GM19193 (cell line): ENCODE results near the gene IL1RL2.

ENCODE experiments used
- POLR2A ChIP-seq: IDR thresholded peaks from 4 replicates; pipeline ENCODE4 v1.6.1; 2011; ENCODE audit not compliant: insufficient read depth, insufficient read length; ENCODE audit errors: extremely low read depth

The IL1RL2 gene

GRCh38 chr2:102237176-102237575 lies 50.4 kb downstream of the IL1RL2 start:
- no peak for TF ChIP-seq POLR2A

GRCh38 chr2:102238039-102238756 lies 51.4 kb downstream of the IL1RL2 start:
- no peak for TF ChIP-seq POLR2A

- TF ChIP-seq POLR2A = no peak
Observed at GRCh38 chr2:102238778-102239177, 52.0 kb downstream of the IL1RL2 start.

GRCh38 chr2:102239344-102239743 lies 52.5 kb downstream of the IL1RL2 start:
- no peak for TF ChIP-seq POLR2A

GRCh38 chr2:102240640-102241370 lies 54.0 kb downstream of the IL1RL2 start:
- no peak for TF ChIP-seq POLR2A

- TF ChIP-seq POLR2A = no peak
Observed at GRCh38 chr2:102241616-102242305, 54.9 kb downstream of the IL1RL2 start.

GRCh38 chr2:102245266-102246151 lies 58.7 kb downstream of the IL1RL2 start:
- no peak for TF ChIP-seq POLR2A

- TF ChIP-seq POLR2A = no peak
Observed at GRCh38 chr2:102250278-102250821, 63.5 kb downstream of the IL1RL2 start.

- TF ChIP-seq POLR2A = no peak
Observed at GRCh38 chr2:102251042-102251848, 64.4 kb downstream of the IL1RL2 start.

- no peak for TF ChIP-seq POLR2A
Observed at GRCh38 chr2:102251849-102252203, 65.0 kb downstream of the IL1RL2 start.

- TF ChIP-seq POLR2A = no peak
Observed at GRCh38 chr2:102252236-102252635, 65.4 kb downstream of the IL1RL2 start.

GRCh38 chr2:102253140-102253752 lies 66.4 kb downstream of the IL1RL2 start:
- TF ChIP-seq POLR2A = no peak

GRCh38 chr2:102253753-102254150 lies 66.9 kb downstream of the IL1RL2 start:
- no peak for TF ChIP-seq POLR2A
